ENCODE data around the gene TRIM31. TPM values are rescaled to one million over a fixed set of nuclear protein-coding genes. Genes with fewer than 3 reads are reported as not detected.

Gene TRIM31
- total and polyA plus RNA-seq, 2 of the 4 experiments (the other 2 are of a cell fraction) = not detected

GRCh38 chr6:30101444-30102413 lies 11.2 kb downstream of the TRIM31 start:
- H3K9ac ChIP-seq (ENCODE audit: low read depth, low read length) = peak overlapping the region; percentile 47
- POLR2A ChIA-PET (ENCODE audit: unreplicated experiment) = interaction anchor here (0.6 kb wide), 1 partner anchor 35 kb away, joined by 4 read pairs; the partner anchor contains the start of gene PPP1R11
- H4K8ac ChIP-seq (ENCODE audit: low read depth in 2 of 2, low read length in 2 of 2) = peak overlapping the region; percentile 73 to 88; a peak in 2 of 4 replicates
- H2AFZ ChIP-seq (replicated peaks; ENCODE audit: low read length, poor library complexity) = peak overlapping the region; percentile 93
- H3K9me3 ChIP-seq (ENCODE audit: control insufficient read depth, insufficient read depth, low read length) = peaks cover 2% of the 10 kb centered on the region; the same call in 1 of the 2 replicates
- H3K23ac ChIP-seq (ENCODE audit: low read depth, low read length) = peak overlapping the region; percentile 41; the same call in 1 of the 2 replicates
- peak overlapping the region; percentile 49; the same call in 1 of the 2 replicates for H3K4ac ChIP-seq (ENCODE audit: low read depth, low read length)
- H4K91ac ChIP-seq (ENCODE audit: insufficient read depth, low read depth, low read length) = peak overlapping the region; percentile 62; the same call in 1 of the 2 replicates
- no TSS peak for BruUV-seq (replicated peaks)
- ATAC-seq (ENCODE audit: low read depth) (peak; percentile 97), DNase-seq (peak; percentile 77)
- H2BK20ac ChIP-seq (ENCODE audit: low read depth, low read length) = no peak overlapping the region
- CTCF ChIA-PET = interaction anchor here (0.8 to 1.6 kb wide), 2 partner anchors 14 to 29 kb away, joined by 3 to 16 read pairs; no protein-coding TSS in a partner anchor
- peak overlapping the region; percentile 37; the same call in 1 of the 2 replicates for H3K18ac ChIP-seq (ENCODE audit: low read depth, low read length)
- no peak overlapping the region for H3K27ac ChIP-seq (ENCODE audit: insufficient read depth, low read length)
- no peak overlapping the region for H2BK15ac ChIP-seq (ENCODE audit: low read depth, low read length)
- H4K5ac ChIP-seq (ENCODE audit: low read depth, low read length) = peak overlapping the region; percentile 71
- no peak overlapping the region for H3K56ac ChIP-seq (ENCODE audit: extremely low read depth, insufficient read depth, low read length)
- H3K14ac ChIP-seq (replicated peaks; ENCODE audit: low read depth, low read length) = no peak overlapping the region
- H3K36me3 ChIP-seq (ENCODE audit: control insufficient read depth, insufficient read depth, low read length) = no peaks in the 10 kb centered on the region
- dilution Hi-C loops (cut with HindIII; ENCODE audit: low sequenced_read_pairs, unreplicated experiment) (no loop called here), intact Hi-C loops (cut with micrococcal nuclease) (loop anchor here (2.0 to 5.0 kb wide), 2 partner anchors 35 to 116 kb away; partner anchors contain the start of gene PPP1R11), in situ Hi-C loops (cut with MboI; ENCODE audit: low sequenced_read_pairs) (no loop called here)
- H4K20me1 ChIP-seq (ENCODE audit: insufficient read depth, low read length) = no peaks in the 10 kb centered on the region
- no peaks in the 10 kb centered on the region; the same call in 1 of the 2 replicates for H3K9me1 ChIP-seq (ENCODE audit: insufficient read depth, low read length)
- H2AK9ac ChIP-seq (replicated peaks; ENCODE audit: low read depth, low read length, poor library complexity) = no peak overlapping the region
- H2BK120ac ChIP-seq (ENCODE audit: low read depth, low read length) = no peak overlapping the region
- WGBS, 2 experiments (ENCODE audit: extremely low coverage in 2 of 2, insufficient read length in 1 of 2) = 5% methylated on average over 25 of the region's 51 CpGs; no CpG with 5 or more reads in 1 of the 2 experiments
- no peak overlapping the region for H2BK5ac ChIP-seq (ENCODE audit: low read depth, low read length, poor library complexity, severe bottlenecking)
- H3K79me1 ChIP-seq (ENCODE audit: low read depth in 1 of 2, low read length in 2 of 2) = no peaks in the 10 kb centered on the region
- H3K4me1 ChIP-seq (ENCODE audit: control insufficient read depth, insufficient read depth, low read length) = peaks cover 6% of the 10 kb centered on the region
- H3K4me3 ChIP-seq (ENCODE audit: insufficient read depth, low read depth, low read length) = peak overlapping the region; percentile 43
- H3K4me2 ChIP-seq (ENCODE audit: low read depth, low read length) = peak overlapping the region; percentile 80
- no peak overlapping the region for H2AK5ac ChIP-seq (ENCODE audit: low read depth, low read length)
- peaks cover 58% of the 10 kb centered on the region for H3K27me3 ChIP-seq (ENCODE audit: control insufficient read depth, insufficient read depth, low read length)
- peak; percentile 20; the same call in 1 of the 2 replicates for TF ChIP-seq RAD21 (IDR thresholded peaks at IDR 0.05; ENCODE audit: low read length)
- no peak for TF ChIP-seq MXI1 (IDR thresholded peaks at IDR 0.05; ENCODE audit: borderline replicate concordance, low read depth, low read length)
- TF ChIP-seq SMC3 (IDR thresholded peaks at IDR 0.05; ENCODE audit: low read depth, low read length) = no peak
- no peak for TF ChIP-seq CEBPB (IDR thresholded peaks at IDR 0.05; ENCODE audit: low read depth, low read length)
- peak; percentile 26; the same call in 1 of the 2 replicates for TF ChIP-seq MAZ (IDR thresholded peaks at IDR 0.05; ENCODE audit: borderline replicate concordance, low read depth, low read length)
- TF ChIP-seq CTCF (conservative IDR thresholded peaks at IDR 0.05; ENCODE audit: low read depth, low read length) = peak; percentile 33
- TF ChIP-seq, protein P1, sequence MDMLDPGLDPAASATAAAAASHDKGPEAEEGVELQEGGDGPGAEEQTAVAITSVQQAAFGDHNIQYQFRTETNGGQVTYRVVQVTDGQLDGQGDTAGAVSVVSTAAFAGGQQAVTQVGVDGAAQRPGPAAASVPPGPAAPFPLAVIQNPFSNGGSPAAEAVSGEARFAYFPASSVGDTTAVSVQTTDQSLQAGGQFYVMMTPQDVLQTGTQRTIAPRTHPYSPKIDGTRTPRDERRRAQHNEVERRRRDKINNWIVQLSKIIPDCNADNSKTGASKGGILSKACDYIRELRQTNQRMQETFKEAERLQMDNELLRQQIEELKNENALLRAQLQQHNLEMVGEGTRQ (IDR thresholded peaks at IDR 0.05; ENCODE audit: low read depth, low read length) = no peak
- TF ChIP-seq NFE2L2 (IDR thresholded peaks at IDR 0.05; ENCODE audit: low read depth, low read length) = no peak
- no peak for TF ChIP-seq RCOR1 (IDR thresholded peaks at IDR 0.05; ENCODE audit: insufficient replicate concordance, low read length)
- no peak for TF ChIP-seq ELK1 (IDR thresholded peaks at IDR 0.05; ENCODE audit: borderline replicate concordance, low read depth, low read length)
- no peak for TF ChIP-seq MAFK (IDR thresholded peaks at IDR 0.05; ENCODE audit: low read depth, low read length)
